GM18870 (cell line): Measurements from ENCODE around the gene AGBL1.
"Not testable (repeated sequence)": the region's sequence is repeated elsewhere in the genome, so short reads cannot be mapped to it uniquely, and the experiment has no call there.

Experiments
- ATAC-seq: cut with Tn5 transposase; IDR thresholded peaks from one replicate; pipeline ENCODE4 v1.9.1; 2021; ENCODE audit warnings: moderate library complexity; ENCODE audit not compliant: unreplicated experiment

AGBL1 gene

GRCh38 chr15:87032295-87032694 is 952.6 kb downstream of the AGBL1 start:
- ATAC-seq, result no peak

- no peak for ATAC-seq
Measured at GRCh38 chr15:87033056-87033455, 953.4 kb downstream of the AGBL1 start.

- no peak for ATAC-seq
Measured at GRCh38 chr15:87034886-87035285, 955.2 kb downstream of the AGBL1 start.

GRCh38 chr15:87038404-87038803 is 958.7 kb downstream of the AGBL1 start:
- ATAC-seq, result no peak

GRCh38 chr15:87042619-87043018 is 962.9 kb downstream of the AGBL1 start:
- ATAC-seq, result not testable (repeated sequence)

GRCh38 chr15:87045746-87046145 is 966.1 kb downstream of the AGBL1 start:
- no peak for ATAC-seq

GRCh38 chr15:87047203-87047965 is 967.7 kb downstream of the AGBL1 start:
- ATAC-seq, result no peak
